Neural cell (in vitro differentiated cells): Measurements from ENCODE around the gene CDK6. TPM values are rescaled to one million over a fixed set of nuclear protein-coding genes. Genes with fewer than 3 reads are reported as not detected.

ENCODE experiments used
- H2AFZ ChIP-seq: fragments of 200-600, 300-800 bp; sonication (generic), shearing (Covaris generic); 2 replicates; pipeline ENCODE4 v1.6.0; 2014; ENCODE audit warnings: low read depth, mild to moderate bottlenecking, antibody characterized with exemption, low read length, moderate library complexity
- H3F3A ChIP-seq: fragments of 200-600 bp; shearing (Covaris generic); 2 replicates; pipeline ENCODE4 v1.6.1; 2016; ENCODE audit warnings: mild to moderate bottlenecking, moderate library complexity, mixed read lengths, antibody characterized with exemption, low read length; ENCODE audit not compliant: insufficient read depth, poor library complexity, severe bottlenecking
- H3K27ac ChIP-seq: fragments of 200-600, 300-800 bp; sonication (generic), shearing (Covaris generic); 2 replicates; pipeline ENCODE4 v1.5.1; 2014; ENCODE audit warnings: mild to moderate bottlenecking, low read length, moderate library complexity
- H3K27me3 ChIP-seq: fragments of 300-800, 200-600 bp; sonication (generic), shearing (Covaris generic); 2 replicates; pipeline ENCODE4 v1.6.0; 2014; ENCODE audit warnings: mild to moderate bottlenecking, low read depth, low read length, moderate library complexity; ENCODE audit not compliant: insufficient read depth
- H3K36me3 ChIP-seq: fragments of 300-800, 200-600 bp; sonication (generic), shearing (Covaris generic); 2 replicates; pipeline ENCODE4 v1.5.1; 2014; ENCODE audit warnings: mild to moderate bottlenecking, antibody characterized with exemption, low read length, moderate library complexity; ENCODE audit not compliant: insufficient read depth
- H3K4me2 ChIP-seq: fragments of 300-800, 200-600 bp; sonication (generic), shearing (Covaris generic); 2 replicates; pipeline ENCODE4 v1.6.0; 2014; ENCODE audit warnings: mild to moderate bottlenecking, low read length
- H3K4me3 ChIP-seq: fragments of 300-800, 200-600 bp; sonication (generic), shearing (Covaris generic); 2 replicates; pipeline ENCODE4 v1.5.1; 2014; ENCODE audit warnings: mild to moderate bottlenecking, low read length, moderate library complexity
- H3K79me2 ChIP-seq: fragments of 200-600 bp; shearing (Covaris generic); replicated peaks from 2 replicates; pipeline ENCODE4 v1.6.0; 2014; ENCODE audit warnings: mild to moderate bottlenecking, low read length, moderate library complexity; ENCODE audit not compliant: insufficient read depth
- H3K9ac ChIP-seq: fragments of 300-800, 200-600 bp; sonication (generic), shearing (Covaris generic); 2 replicates; pipeline ENCODE4 v1.6.1; 2016; ENCODE audit warnings: mild to moderate bottlenecking, low read length, mixed read lengths
- H3K9me2 ChIP-seq: fragments of 200-600 bp; shearing (Covaris generic); 2 replicates; pipeline ENCODE4 v1.6.1; 2016; ENCODE audit warnings: mild to moderate bottlenecking, low read length, mixed read lengths; ENCODE audit not compliant: insufficient read depth
- H3K9me3 ChIP-seq: fragments of 200-600, 300-800 bp; sonication (generic), shearing (Covaris generic); 2 replicates; pipeline ENCODE4 v1.6.1; 2016; ENCODE audit warnings: mild to moderate bottlenecking, mixed run types, low read length, moderate library complexity, mixed read lengths
- H4K20me1 ChIP-seq: fragments of 200-600 bp; shearing (Covaris generic); 2 replicates; pipeline ENCODE4 v1.6.1; 2016; ENCODE audit warnings: mild to moderate bottlenecking, mixed run types; ENCODE audit not compliant: insufficient read depth
- CTCF ChIP-seq: fragments of 450-650 bp; IDR thresholded peaks from 2 replicates; pipeline ENCODE4 v1.5.1; 2014; ENCODE audit warnings: antibody characterized with exemption, mild to moderate bottlenecking, moderate library complexity; ENCODE audit not compliant: poor library complexity, severe bottlenecking
- EP300 ChIP-seq: fragments of 450-650 bp; conservative IDR thresholded peaks from 2 replicates; pipeline ENCODE4 v1.6.1; 2014; ENCODE audit warnings: antibody characterized with exemption, mild to moderate bottlenecking, moderate library complexity; ENCODE audit not compliant: poor library complexity, severe bottlenecking
- EZH2 ChIP-seq: fragments of 200-600, 300-800 bp; shearing (Covaris generic), sonication (generic); IDR thresholded peaks from 2 replicates; pipeline ENCODE4 v1.6.1; 2014; ENCODE audit warnings: antibody characterized with exemption, low read length, borderline replicate concordance, mild to moderate bottlenecking; ENCODE audit not compliant: insufficient read depth, poor library complexity, severe bottlenecking
- MXI1 ChIP-seq: fragments of 450-650 bp; conservative IDR thresholded peaks from 2 replicates; pipeline ENCODE4 v1.6.1; 2014; ENCODE audit warnings: antibody characterized with exemption, mild to moderate bottlenecking; ENCODE audit not compliant: poor library complexity, severe bottlenecking
- POLR2AphosphoS5 ChIP-seq: IDR thresholded peaks from 2 replicates; pipeline ENCODE4 v1.6.1; 2012
- RAD21 ChIP-seq: fragments of 450-650 bp; conservative IDR thresholded peaks from 2 replicates; pipeline ENCODE4 v1.6.1; 2014; ENCODE audit warnings: antibody characterized with exemption, mild to moderate bottlenecking, moderate library complexity
- REST ChIP-seq: IDR thresholded peaks from 2 replicates; pipeline ENCODE4 v1.6.1; 2012; ENCODE audit warnings: borderline replicate concordance
- SMC3 ChIP-seq: fragments of 450-650 bp; conservative IDR thresholded peaks from 2 replicates; pipeline ENCODE4 v1.6.1; 2014; ENCODE audit warnings: antibody characterized with exemption, mild to moderate bottlenecking, moderate library complexity; ENCODE audit not compliant: poor library complexity
- TAF1 ChIP-seq: IDR thresholded peaks from 2 replicates; pipeline ENCODE4 v1.6.1; 2012; ENCODE audit warnings: low read depth
- polyA plus RNA-seq: library from polyadenylated mRNA; depleted of rRNA; stranded (reverse); fragments of >200 nt; gene quantifications from 2 replicates; pipeline ENCODE4 v1.2.3, GENCODE V29; 2014

CDK6 gene
- polyA plus RNA-seq, 1 donor from 2014 or later: 4.1 TPM

GRCh38 chr7:92811158-92811557 lies 25.2 kb downstream of the CDK6 start:
- no peak overlapping the region for H3K4me2 ChIP-seq
- no peaks in the 10 kb centered on the region for H3K9me2 ChIP-seq
- TF ChIP-seq EP300 (no peak), CTCF (no peak), MXI1 (no peak), REST (no peak), EZH2 (no peak), TAF1 (no peak), SMC3 (no peak), RAD21 (no peak), POLR2AphosphoS5 (no peak)
- no peaks in the 10 kb centered on the region for H4K20me1 ChIP-seq
- H3K27me3 ChIP-seq: no peaks in the 10 kb centered on the region
- H3F3A ChIP-seq: no peaks in the 10 kb centered on the region
- no peak overlapping the region for H3K4me3 ChIP-seq
- no peak overlapping the region for H3K9ac ChIP-seq
- H3K79me2 ChIP-seq: peaks cover 3% of the 10 kb centered on the region
- H2AFZ ChIP-seq: no peak overlapping the region
- peaks cover 4% of the 10 kb centered on the region for H3K9me3 ChIP-seq
- H3K36me3 ChIP-seq: no peaks in the 10 kb centered on the region
- no peak overlapping the region for H3K27ac ChIP-seq

DNA sequence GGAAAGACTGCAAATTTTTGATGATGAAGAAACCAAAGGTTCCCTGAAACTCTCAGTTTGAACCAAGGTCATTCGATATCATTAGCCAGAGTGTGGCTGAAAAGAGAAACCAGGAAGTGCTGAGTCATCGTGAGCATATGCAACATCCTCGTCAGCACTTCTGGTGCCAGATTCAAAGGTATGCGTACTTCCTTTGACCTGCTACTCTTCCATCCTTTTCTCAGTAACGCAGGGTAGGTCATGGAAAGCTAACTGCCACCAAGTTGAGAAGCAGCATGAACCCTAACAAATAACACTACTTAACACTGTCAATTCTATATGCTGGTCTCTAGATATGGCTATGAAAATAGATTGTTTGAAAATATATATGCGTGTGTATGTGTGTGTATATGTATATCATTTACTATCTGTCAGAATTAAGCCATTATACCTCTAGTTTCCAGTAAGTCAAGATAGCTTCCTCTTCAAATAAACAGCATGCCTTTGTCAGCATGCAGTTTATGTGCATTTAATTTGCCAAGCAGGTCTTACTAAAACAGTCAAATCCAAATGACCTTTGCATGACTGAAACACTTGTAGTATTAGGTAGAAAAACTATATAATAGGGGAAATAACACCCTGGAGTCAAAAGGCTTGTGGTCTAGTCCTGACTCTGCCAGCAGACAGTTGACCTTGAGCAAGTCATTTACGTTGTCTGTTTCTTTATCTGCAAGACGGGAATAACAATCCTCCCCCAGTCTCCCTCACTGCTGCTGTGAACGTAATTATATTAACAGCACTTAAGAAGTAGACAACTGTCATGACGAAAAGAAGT lies 26.4 kb downstream of the CDK6 start:
- H3K36me3 ChIP-seq: no peaks in the 10 kb centered on the region
- H3K4me2 ChIP-seq: no peak overlapping the region
- H3K9me3 ChIP-seq: no peaks in the 10 kb centered on the region
- no peaks in the 10 kb centered on the region for H3F3A ChIP-seq
- no peaks in the 10 kb centered on the region for H3K79me2 ChIP-seq
- no peak overlapping the region for H3K9ac ChIP-seq
- H3K4me3 ChIP-seq: no peak overlapping the region
- no peaks in the 10 kb centered on the region for H4K20me1 ChIP-seq
- TF ChIP-seq TAF1 (no peak), RAD21 (no peak), MXI1 (no peak)
- H3K27ac ChIP-seq: no peak overlapping the region
- no peak overlapping the region for H2AFZ ChIP-seq
- no peaks in the 10 kb centered on the region for H3K9me2 ChIP-seq
- H3K27me3 ChIP-seq: no peaks in the 10 kb centered on the region
